ENCODE measurements around the gene CLCN1.

DNA sequence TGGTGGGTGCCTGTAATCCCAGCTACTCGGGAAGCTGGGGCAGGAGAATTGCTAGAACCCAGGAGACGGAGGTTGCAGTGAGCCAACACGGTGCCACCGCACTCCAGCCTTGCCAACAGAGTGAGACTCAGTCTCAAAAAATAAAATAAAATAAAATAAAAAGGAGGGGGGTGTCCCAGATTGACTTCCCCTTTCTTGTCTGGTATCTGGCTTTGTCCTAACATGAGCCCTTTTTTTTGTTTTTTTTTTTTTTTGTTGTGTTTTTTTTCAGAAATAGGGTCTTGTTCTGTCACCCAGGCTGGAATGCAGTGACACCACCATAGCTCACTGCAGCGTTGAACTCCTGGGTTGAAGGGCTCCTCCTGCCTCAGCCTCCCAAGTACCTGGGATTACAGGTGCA lies 23.0 kb upstream of the CLCN1 start:
- TF ChIP-seq, protein P1, sequence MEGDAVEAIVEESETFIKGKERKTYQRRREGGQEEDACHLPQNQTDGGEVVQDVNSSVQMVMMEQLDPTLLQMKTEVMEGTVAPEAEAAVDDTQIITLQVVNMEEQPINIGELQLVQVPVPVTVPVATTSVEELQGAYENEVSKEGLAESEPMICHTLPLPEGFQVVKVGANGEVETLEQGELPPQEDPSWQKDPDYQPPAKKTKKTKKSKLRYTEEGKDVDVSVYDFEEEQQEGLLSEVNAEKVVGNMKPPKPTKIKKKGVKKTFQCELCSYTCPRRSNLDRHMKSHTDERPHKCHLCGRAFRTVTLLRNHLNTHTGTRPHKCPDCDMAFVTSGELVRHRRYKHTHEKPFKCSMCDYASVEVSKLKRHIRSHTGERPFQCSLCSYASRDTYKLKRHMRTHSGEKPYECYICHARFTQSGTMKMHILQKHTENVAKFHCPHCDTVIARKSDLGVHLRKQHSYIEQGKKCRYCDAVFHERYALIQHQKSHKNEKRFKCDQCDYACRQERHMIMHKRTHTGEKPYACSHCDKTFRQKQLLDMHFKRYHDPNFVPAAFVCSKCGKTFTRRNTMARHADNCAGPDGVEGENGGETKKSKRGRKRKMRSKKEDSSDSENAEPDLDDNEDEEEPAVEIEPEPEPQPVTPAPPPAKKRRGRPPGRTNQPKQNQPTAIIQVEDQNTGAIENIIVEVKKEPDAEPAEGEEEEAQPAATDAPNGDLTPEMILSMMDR (conservative IDR thresholded peaks at IDR 0.05; ENCODE audit: low read depth, low read length) = no peak
- no peak for TF ChIP-seq EZH2 (IDR thresholded peaks at IDR 0.05; ENCODE audit: borderline replicate concordance, low read depth, low read length, poor library complexity, severe bottlenecking)

All from A673 (cell line).